ENCODE results near the gene NRXN3. TPM values are rescaled to one million over a fixed set of nuclear protein-coding genes. Genes with fewer than 3 reads are reported as not detected.

The NRXN3 gene
- total RNA-seq, 1 donor, result under 0.01 TPM

DNA sequence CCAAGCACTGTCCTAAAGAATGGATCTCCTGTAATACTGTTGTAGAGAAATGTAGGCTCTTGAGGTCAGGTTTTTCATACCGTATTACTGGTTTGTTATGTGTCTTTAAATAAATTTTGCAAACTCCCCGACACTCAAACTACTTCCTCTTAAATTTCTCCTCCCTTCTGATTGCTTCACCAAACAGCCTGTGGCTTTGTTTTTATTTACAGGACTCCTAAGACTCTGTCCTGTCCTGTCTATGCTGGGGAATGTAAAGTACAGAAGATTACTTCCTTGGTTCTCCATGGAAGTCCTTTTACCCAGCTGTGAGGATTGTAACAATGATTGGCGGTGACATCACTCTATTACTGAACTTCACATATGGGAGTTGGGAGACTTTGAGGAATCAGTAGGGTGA lies 1167.6 kb downstream of the NRXN3 start:
- Histone ChIP-seq H3K9me3 (ENCODE audit: low read depth, low read length) (no peaks in the 10 kb centered on the region), H3K4me1 (ENCODE audit: insufficient read depth, low read length) (no peaks in the 10 kb centered on the region), H3K4me3 (ENCODE audit: low read length) (no peak overlapping the region), H3K27me3 (ENCODE audit: insufficient read depth, low read length) (no peaks in the 10 kb centered on the region)

- Histone ChIP-seq H3K27me3 (ENCODE audit: insufficient read depth, low read length) (no peaks in the 10 kb centered on the region), H3K4me3 (ENCODE audit: low read length) (no peak overlapping the region), H3K4me1 (ENCODE audit: insufficient read depth, low read length) (no peaks in the 10 kb centered on the region)
These were observed 1172.8 kb downstream of the NRXN3 start for GRCh38 chr14:79342942-79343341.

DNA sequence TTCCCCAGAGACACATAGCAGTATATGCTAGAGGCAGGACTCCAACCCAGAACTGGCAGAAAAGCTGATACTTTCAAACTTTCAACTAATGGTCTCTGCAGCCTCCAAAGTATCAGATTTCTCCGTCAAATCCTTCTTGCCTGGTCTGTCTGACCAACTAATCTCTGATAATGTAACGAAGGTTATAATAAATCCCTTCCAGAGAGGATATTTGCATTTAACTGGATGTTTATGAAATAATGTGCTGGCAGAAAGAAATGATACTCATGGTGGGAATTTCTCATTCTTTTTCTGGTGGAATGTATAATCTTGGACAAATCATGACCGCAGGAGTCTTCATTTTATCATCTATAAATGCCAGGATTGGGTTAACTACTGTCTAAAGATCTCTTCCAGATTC lies 1180.8 kb downstream of the NRXN3 start:
- Histone ChIP-seq H3K9me3 (ENCODE audit: low read depth, low read length) (no peaks in the 10 kb centered on the region), H3K27me3 (ENCODE audit: insufficient read depth, low read length) (no peaks in the 10 kb centered on the region), H3K4me1 (ENCODE audit: insufficient read depth, low read length) (no peaks in the 10 kb centered on the region), H3K4me3 (ENCODE audit: low read length) (no peak overlapping the region)

More at GRCh38 chr14:79342942-79343341, 1172.8 kb downstream of the NRXN3 start:
- H3K9me3 ChIP-seq (ENCODE audit: low read depth, low read length), result no peaks in the 10 kb centered on the region

- no peaks in the 10 kb centered on the region for H3K9me3 ChIP-seq (ENCODE audit: low read depth, low read length)
- no peaks in the 10 kb centered on the region for H3K4me1 ChIP-seq (ENCODE audit: insufficient read depth, low read length)
- H3K4me3 ChIP-seq (ENCODE audit: low read length), result no peak overlapping the region
- H3K27me3 ChIP-seq (ENCODE audit: insufficient read depth, low read length), result no peaks in the 10 kb centered on the region
These were observed 1182.0 kb downstream of the NRXN3 start for GRCh38 chr14:79352076-79352630.

DNA sequence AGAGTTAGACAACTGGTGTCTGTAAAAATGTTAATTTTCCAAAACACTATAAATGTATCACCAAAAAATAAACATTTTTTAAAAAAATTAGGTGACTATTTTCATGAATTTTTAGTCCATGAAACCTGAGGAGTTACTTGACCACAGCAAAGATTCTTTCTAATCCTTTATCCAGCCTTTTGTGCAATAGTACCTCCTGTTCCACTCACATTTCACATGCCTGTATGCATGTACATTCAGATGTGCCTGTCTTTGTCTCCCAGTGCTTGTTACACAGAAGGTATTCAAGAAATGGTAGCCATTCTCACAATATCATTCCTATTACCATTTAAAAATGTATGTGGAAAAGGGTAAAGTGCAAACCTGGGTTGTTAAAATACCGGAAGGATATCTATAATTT lies 1184.2 kb downstream of the NRXN3 start:
- Histone ChIP-seq H3K4me1 (ENCODE audit: insufficient read depth, low read length) (no peaks in the 10 kb centered on the region), H3K9me3 (ENCODE audit: low read depth, low read length) (no peaks in the 10 kb centered on the region), H3K4me3 (ENCODE audit: low read length) (no peak overlapping the region), H3K27me3 (ENCODE audit: insufficient read depth, low read length) (no peaks in the 10 kb centered on the region)

DNA sequence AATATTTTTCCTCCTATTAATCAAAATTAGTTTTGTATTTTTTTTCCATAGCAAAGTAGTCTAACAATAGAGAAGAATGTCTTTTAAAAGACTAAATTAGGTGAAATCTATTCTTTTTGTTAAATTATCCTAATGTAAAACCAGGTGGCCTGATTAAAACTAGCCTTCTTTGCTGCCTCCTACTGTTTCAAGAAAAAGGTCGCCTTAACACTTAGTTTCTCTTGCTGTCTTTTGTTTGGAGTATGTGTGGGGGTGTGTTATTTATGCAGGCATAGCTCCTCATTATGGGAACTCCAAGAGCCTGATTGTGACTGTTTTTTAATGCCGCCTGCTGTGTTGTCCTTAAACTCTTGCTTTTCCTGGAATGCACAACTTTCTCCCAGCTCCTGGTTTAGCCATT lies 1185.9 kb downstream of the NRXN3 start:
- H3K4me3 ChIP-seq (ENCODE audit: low read length), result no peak overlapping the region
- H3K9me3 ChIP-seq (ENCODE audit: low read depth, low read length), result no peaks in the 10 kb centered on the region
- H3K4me1 ChIP-seq (ENCODE audit: insufficient read depth, low read length), result no peaks in the 10 kb centered on the region
- no peaks in the 10 kb centered on the region for H3K27me3 ChIP-seq (ENCODE audit: insufficient read depth, low read length)

- Histone ChIP-seq H3K4me1 (ENCODE audit: insufficient read depth, low read length) (no peaks in the 10 kb centered on the region), H3K9me3 (ENCODE audit: low read depth, low read length) (no peaks in the 10 kb centered on the region), H3K27me3 (ENCODE audit: insufficient read depth, low read length) (no peaks in the 10 kb centered on the region), H3K4me3 (ENCODE audit: low read length) (no peak overlapping the region)
These were observed 1187.1 kb downstream of the NRXN3 start for GRCh38 chr14:79357307-79357706.

GRCh38 chr14:79363291-79363690 lies 1193.1 kb downstream of the NRXN3 start:
- no peak overlapping the region for H3K4me3 ChIP-seq (ENCODE audit: low read length)
- no peaks in the 10 kb centered on the region for H3K9me3 ChIP-seq (ENCODE audit: low read depth, low read length)
- H3K27me3 ChIP-seq (ENCODE audit: insufficient read depth, low read length), result no peaks in the 10 kb centered on the region
- H3K4me1 ChIP-seq (ENCODE audit: insufficient read depth, low read length), result no peaks in the 10 kb centered on the region

GRCh38 chr14:79369359-79370332 lies 1199.5 kb downstream of the NRXN3 start:
- Histone ChIP-seq H3K4me3 (ENCODE audit: low read length) (no peak overlapping the region), H3K4me1 (ENCODE audit: insufficient read depth, low read length) (no peaks in the 10 kb centered on the region), H3K27me3 (ENCODE audit: insufficient read depth, low read length) (no peaks in the 10 kb centered on the region), H3K9me3 (ENCODE audit: low read depth, low read length) (no peaks in the 10 kb centered on the region)

- Histone ChIP-seq H3K27me3 (ENCODE audit: insufficient read depth, low read length) (no peaks in the 10 kb centered on the region), H3K9me3 (ENCODE audit: low read depth, low read length) (no peaks in the 10 kb centered on the region), H3K4me3 (ENCODE audit: low read length) (no peak overlapping the region), H3K4me1 (ENCODE audit: insufficient read depth, low read length) (no peaks in the 10 kb centered on the region)
These were observed 1200.8 kb downstream of the NRXN3 start for GRCh38 chr14:79370969-79371368.

DNA sequence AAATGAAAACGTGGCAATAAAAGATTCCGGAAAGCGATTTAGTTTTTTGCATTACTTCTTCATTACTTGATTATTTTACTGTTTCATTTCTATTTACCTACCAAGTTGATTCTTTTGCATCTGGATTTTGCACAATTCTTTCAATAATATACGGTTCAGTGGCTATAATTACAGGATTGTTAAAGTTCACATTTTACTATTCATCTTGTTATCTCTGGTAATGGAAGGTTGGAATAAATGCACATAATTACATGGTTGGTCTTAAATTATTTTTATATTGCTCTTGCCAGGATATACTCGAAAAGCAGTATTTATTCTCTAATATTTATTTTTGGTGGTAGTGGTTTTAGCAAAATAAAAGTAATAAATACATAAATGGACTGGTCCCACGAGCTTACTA lies 1203.3 kb downstream of the NRXN3 start:
- no peak overlapping the region for H3K4me3 ChIP-seq (ENCODE audit: low read length)
- no peaks in the 10 kb centered on the region for H3K4me1 ChIP-seq (ENCODE audit: insufficient read depth, low read length)
- no peaks in the 10 kb centered on the region for H3K27me3 ChIP-seq (ENCODE audit: insufficient read depth, low read length)
- no peaks in the 10 kb centered on the region for H3K9me3 ChIP-seq (ENCODE audit: low read depth, low read length)

DNA sequence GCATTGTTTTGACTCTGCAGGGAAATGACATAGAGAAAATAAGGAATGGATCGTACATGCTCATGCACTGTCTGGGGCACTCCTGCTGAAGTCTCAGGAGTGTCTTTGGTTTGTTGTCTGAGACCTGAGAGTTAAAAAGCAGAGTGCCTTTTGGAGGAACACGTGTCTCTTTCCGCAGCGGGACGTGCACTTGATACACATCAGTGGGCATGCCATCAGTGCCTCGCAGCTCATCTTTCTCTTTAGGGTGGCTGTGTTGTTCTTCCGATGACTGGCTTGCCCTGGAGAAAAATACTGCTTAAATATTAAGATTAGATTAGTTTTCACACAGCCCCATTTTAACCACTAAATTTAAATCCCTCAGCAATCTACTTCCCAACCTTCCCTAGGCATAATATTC lies 1205.2 kb downstream of the NRXN3 start:
- H3K4me3 ChIP-seq (ENCODE audit: low read length), result no peak overlapping the region
- H3K9me3 ChIP-seq (ENCODE audit: low read depth, low read length), result no peaks in the 10 kb centered on the region
- no peaks in the 10 kb centered on the region for H3K27me3 ChIP-seq (ENCODE audit: insufficient read depth, low read length)
- H3K4me1 ChIP-seq (ENCODE audit: insufficient read depth, low read length), result no peaks in the 10 kb centered on the region

DNA sequence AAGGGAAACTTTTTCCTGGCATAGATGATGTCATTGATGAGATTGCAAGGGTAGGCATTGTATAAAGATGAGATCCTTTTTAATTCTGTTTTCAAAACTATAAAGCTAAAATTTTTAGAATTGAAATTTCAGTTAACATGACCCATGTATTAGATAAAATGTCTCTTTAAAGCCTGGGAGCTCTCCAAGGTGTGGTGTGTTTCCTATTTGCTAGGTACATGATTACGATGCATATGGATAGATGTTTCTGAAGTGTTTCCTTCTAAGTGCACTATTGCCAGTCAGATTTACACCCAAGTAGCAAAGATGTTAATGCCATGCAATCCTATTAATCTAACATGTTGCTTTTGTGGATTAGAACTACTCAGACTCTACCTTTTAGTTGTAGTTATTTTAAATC lies 1206.4 kb downstream of the NRXN3 start:
- Histone ChIP-seq H3K9me3 (ENCODE audit: low read depth, low read length) (no peaks in the 10 kb centered on the region), H3K4me1 (ENCODE audit: insufficient read depth, low read length) (no peaks in the 10 kb centered on the region), H3K27me3 (ENCODE audit: insufficient read depth, low read length) (no peaks in the 10 kb centered on the region)

DNA sequence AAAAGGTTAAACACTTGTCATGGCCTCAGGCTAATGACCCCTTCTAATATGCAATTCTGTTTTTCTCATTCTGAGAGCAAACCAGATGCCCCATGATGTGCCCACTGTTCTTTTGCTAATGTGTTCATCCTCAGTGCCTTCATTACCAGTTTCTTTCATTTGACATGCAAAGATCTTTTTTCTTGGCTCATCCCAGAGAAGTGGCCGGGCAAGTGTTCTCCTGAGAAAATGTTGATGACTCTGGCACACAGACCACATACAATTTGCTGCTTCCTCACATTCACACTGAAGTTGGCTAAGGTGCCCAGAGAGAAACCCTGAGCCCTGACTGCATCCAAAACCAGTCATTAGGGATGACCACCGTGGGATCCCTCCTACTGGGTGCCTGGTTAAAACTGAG lies 1207.8 kb downstream of the NRXN3 start:
- no peaks in the 10 kb centered on the region for H3K9me3 ChIP-seq (ENCODE audit: low read depth, low read length)
- H3K27me3 ChIP-seq (ENCODE audit: insufficient read depth, low read length), result no peaks in the 10 kb centered on the region
- no peak overlapping the region for H3K4me3 ChIP-seq (ENCODE audit: low read length)
- no peaks in the 10 kb centered on the region for H3K4me1 ChIP-seq (ENCODE audit: insufficient read depth, low read length)

More for the DNA sequence above, 1206.4 kb downstream of the NRXN3 start:
- no peak overlapping the region for H3K4me3 ChIP-seq (ENCODE audit: low read length)

DNA sequence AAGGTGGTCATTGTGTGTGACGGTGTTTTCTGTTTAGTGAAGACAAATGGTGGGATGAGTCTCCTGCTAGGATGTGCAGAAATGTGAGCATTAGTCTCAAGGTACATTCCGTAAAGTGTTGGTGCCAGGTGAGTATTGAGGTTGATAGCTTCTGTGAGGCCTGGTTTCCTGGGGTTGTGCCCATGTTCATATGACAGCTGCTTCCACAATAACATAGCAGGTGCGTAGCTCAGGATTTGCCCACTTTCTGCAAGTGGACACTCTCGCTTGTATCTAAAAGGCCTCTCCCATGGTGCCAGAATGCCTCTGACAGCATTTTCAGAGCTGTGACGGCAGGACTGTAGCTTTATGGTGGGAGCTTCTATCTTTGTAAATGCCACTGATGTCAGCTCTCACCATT lies 1209.1 kb downstream of the NRXN3 start:
- Histone ChIP-seq H3K9me3 (ENCODE audit: low read depth, low read length) (no peaks in the 10 kb centered on the region), H3K4me1 (ENCODE audit: insufficient read depth, low read length) (no peaks in the 10 kb centered on the region), H3K27me3 (ENCODE audit: insufficient read depth, low read length) (no peaks in the 10 kb centered on the region), H3K4me3 (ENCODE audit: low read length) (no peak overlapping the region)

GRCh38 chr14:79383031-79383430 lies 1212.9 kb downstream of the NRXN3 start:
- Histone ChIP-seq H3K27me3 (ENCODE audit: insufficient read depth, low read length) (no peaks in the 10 kb centered on the region), H3K4me1 (ENCODE audit: insufficient read depth, low read length) (no peaks in the 10 kb centered on the region), H3K4me3 (ENCODE audit: low read length) (no peak overlapping the region)

More at GRCh38 chr14:79383031-79383430, 1212.9 kb downstream of the NRXN3 start:
- H3K9me3 ChIP-seq (ENCODE audit: low read depth, low read length), result no peaks in the 10 kb centered on the region
